ENCODE data around the gene SPATA31C1. TPM values are rescaled to one million over a fixed set of nuclear protein-coding genes. Genes with fewer than 3 reads are reported as not detected.
"Not testable (repeated sequence)": the region's sequence is repeated elsewhere in the genome, so short reads cannot be mapped to it uniquely, and the experiment has no call there.

Gene SPATA31C1
- total RNA-seq, 2 experiments from 2014 or later, result not detected

DNA sequence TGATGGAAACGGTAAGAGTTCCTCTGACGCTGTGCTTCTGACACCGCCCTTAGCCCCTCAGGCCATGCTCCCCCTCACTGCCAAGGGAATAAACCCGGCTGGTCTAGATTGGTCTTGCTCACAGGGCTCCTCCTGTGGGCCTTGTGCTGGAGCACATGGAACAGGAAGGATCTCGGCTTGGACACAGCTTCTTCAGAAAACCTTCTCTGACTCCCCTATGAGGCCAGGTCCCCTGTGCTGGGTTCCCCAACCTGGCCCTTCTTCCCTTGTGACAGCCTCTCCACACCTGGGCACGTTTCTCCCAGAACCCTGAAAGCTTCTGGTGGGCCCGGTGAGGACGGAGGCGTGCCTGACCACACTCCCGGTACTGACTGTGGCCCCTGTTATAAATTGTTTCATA lies 26.9 kb upstream of the SPATA31C1 start:
- Mint-ChIP-seq H3K27me3 (peaks cover 2% of the 10 kb centered on the region), H3K4me3 (no peak overlapping the region)
- no peak for DNase-seq

DNA sequence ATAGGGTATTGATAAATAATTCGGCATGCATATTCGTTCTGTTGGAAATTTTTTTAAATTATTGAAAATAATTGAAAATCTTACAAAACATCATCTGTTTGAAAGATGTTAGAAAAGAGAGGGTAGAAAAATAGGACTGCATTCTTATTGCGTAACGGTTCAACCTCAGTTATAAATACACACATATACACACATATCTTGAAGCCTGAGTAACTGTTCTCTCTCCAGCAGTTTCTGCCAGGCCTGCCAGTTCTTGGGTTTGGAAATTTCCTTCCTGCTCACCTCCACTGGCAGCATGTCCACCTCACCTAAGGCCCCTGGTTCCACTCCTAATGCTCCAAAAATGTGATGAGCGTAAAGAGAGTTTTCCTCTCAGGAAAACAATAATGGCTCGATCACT lies 26.0 kb upstream of the SPATA31C1 start:
- Mint-ChIP-seq H3K36me3 (no peaks in the 10 kb centered on the region), H3K4me1 (no peaks in the 10 kb centered on the region), H3K9me3 (no peaks in the 10 kb centered on the region), H3K27me3 (peaks cover 4% of the 10 kb centered on the region), H3K4me3 (no peak overlapping the region), H3K27ac (no peak overlapping the region)
- ATAC-seq (ENCODE audit: low read depth) (no peak), DNase-seq (no peak)
- POLR2A ChIA-PET, result no interaction called here

More for the DNA sequence above, 26.9 kb upstream of the SPATA31C1 start:
- no peaks in the 10 kb centered on the region for H3K9me3 Mint-ChIP-seq
- H3K36me3 Mint-ChIP-seq, result no peaks in the 10 kb centered on the region
- no peak for ATAC-seq (ENCODE audit: low read depth)
- H3K4me1 Mint-ChIP-seq, result no peaks in the 10 kb centered on the region
- H3K27ac Mint-ChIP-seq, result no peak overlapping the region
- POLR2A ChIA-PET, result no interaction called here

DNA sequence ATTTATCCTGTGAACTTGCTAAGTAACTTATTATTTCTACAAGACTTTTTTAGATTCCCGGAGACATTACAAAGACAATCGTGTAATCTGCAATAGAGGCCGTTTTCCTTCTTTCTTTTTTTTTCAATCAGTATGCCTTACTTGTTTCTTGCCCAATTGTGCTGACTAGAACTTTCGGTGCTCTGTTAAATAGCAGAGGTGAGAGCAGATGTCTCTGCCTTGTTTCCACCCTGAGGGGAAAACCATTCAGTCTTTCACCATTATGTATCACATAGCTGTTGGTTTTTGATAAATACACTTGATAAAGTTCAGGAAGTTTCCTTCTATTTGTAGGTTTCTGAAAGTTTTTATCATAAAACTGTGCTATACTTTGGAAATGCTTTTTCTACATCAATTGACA lies 24.8 kb upstream of the SPATA31C1 start:
- POLR2A ChIA-PET, result no interaction called here
- H3K4me1 Mint-ChIP-seq, result no peaks in the 10 kb centered on the region
- no peak for DNase-seq
- H3K9me3 Mint-ChIP-seq, result no peaks in the 10 kb centered on the region
- no peaks in the 10 kb centered on the region for H3K36me3 Mint-ChIP-seq
- no peak overlapping the region for H3K4me3 Mint-ChIP-seq
- peaks cover 4% of the 10 kb centered on the region for H3K27me3 Mint-ChIP-seq
- no peak for ATAC-seq (ENCODE audit: low read depth)
- H3K27ac Mint-ChIP-seq, result no peak overlapping the region

DNA sequence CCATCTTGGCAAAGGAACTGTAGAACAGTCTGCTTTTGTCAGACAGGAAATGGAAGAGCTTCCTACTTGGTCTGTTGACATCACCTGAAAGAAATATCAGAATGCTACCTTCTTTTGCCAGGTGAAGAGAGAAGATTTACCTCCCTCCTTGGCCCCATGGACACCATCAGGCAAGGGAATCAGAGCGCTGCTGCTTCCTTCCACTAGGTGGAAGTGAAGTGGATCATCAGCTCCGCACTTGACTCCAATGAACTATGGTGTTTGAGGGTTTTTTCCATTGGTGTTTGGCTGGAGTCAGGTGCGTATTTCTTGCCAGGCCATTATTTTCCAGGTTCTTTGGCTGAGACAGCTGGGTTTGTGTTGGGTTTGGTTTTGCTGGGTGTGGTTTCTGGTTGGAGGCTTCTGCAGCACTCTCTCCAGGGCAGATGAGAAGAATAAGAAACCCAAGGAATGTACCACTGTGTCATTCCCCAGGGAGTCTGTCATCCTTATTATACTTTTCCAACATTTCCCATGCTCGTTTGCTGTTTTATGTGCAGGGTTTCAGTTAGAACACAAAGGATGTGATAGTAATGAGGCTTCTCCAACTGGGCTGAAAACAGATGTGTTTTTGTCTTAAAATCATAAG lies 22.6 kb upstream of the SPATA31C1 start:
- Mint-ChIP-seq H3K4me1 (no peaks in the 10 kb centered on the region), H3K27me3 (peaks cover 12% of the 10 kb centered on the region), H3K9me3 (no peaks in the 10 kb centered on the region), H3K4me3 (no peak overlapping the region), H3K27ac (no peak overlapping the region), H3K36me3 (no peaks in the 10 kb centered on the region)
- POLR2A ChIA-PET, result no interaction called here
- no peak for ATAC-seq (ENCODE audit: low read depth)
- no peak for DNase-seq

DNA sequence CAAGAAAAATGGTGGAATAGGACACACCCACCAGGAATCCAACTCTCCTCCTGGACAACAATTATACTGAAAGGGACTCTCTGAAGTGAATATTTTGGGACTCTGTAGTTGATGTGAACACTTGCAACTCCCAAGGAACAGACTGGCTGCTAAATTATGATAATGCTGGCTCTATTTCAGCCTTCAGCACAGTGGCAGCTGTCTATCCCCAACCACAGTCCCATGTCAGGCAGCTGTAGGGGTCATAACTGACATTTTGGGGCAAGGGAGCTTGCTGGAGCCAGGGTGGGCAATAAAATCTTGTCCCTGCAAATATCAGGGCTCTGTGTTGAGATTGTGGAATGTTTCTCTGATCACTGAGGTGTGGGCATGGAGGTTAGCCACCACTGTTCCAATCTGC lies 20.9 kb upstream of the SPATA31C1 start:
- H3K27ac Mint-ChIP-seq, result no peak overlapping the region
- H3K9me3 Mint-ChIP-seq, result peaks cover 3% of the 10 kb centered on the region
- H3K36me3 Mint-ChIP-seq, result no peaks in the 10 kb centered on the region
- no peak overlapping the region for H3K4me3 Mint-ChIP-seq
- H3K27me3 Mint-ChIP-seq, result peaks cover 16% of the 10 kb centered on the region
- no peaks in the 10 kb centered on the region for H3K4me1 Mint-ChIP-seq
- POLR2A ChIA-PET, result no interaction called here
- ATAC-seq (ENCODE audit: low read depth) (no peak), DNase-seq (no peak)

DNA sequence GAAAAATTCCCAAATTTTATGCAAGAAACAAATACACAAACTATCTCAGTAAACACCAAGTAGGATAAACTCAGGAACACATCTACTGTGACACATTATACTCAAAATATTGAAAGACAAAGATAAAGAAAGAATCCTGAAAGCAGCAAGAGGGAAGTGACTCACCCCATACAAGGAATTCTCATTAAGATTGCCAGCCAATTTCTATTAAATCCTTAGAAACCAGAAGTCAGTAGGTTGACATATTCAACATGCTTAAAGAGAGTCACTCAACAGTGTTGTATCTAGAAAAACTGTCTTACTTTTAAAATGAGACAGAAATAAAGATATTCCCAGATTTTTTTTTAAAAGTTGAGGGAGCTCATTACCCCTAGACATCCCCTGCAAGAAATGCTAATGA lies 19.6 kb upstream of the SPATA31C1 start:
- Mint-ChIP-seq H3K36me3 (no peaks in the 10 kb centered on the region), H3K27me3 (peaks cover 14% of the 10 kb centered on the region)

DNA sequence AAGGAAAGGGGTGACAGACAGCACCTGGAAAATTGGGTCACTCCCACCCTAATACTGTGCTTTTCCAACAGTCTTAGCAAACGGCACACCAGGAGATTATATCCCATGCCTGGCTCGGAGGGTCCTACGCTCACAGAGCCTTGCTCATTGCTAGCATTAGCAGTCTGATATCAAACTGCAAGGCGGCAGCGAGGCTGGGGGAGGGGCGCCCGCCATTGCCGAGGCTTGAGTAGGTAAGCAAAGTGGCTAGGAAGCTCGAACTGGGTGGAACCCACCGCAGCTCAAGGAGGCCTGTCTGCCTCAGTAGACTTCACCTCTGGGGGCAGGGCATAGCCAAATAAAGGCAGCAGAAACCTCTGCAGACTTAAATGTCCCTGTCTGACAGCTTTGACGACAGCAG lies 15.4 kb upstream of the SPATA31C1 start:
- H3K9me3 Mint-ChIP-seq; H3K4me3 Mint-ChIP-seq; ATAC-seq (ENCODE audit: low read depth); POLR2A ChIA-PET; H3K36me3 Mint-ChIP-seq; H3K27ac Mint-ChIP-seq; DNase-seq; H3K4me1 Mint-ChIP-seq: not testable (repeated sequence)
- peaks cover 18% of the 10 kb centered on the region for H3K27me3 Mint-ChIP-seq

More for the DNA sequence above, 19.6 kb upstream of the SPATA31C1 start:
- no peaks in the 10 kb centered on the region for H3K4me1 Mint-ChIP-seq
- H3K27ac Mint-ChIP-seq, result no peak overlapping the region
- no peak overlapping the region for H3K4me3 Mint-ChIP-seq
- ATAC-seq (ENCODE audit: low read depth) (no peak), DNase-seq (no peak)
- POLR2A ChIA-PET, result no interaction called here
- peaks cover 3% of the 10 kb centered on the region for H3K9me3 Mint-ChIP-seq

DNA sequence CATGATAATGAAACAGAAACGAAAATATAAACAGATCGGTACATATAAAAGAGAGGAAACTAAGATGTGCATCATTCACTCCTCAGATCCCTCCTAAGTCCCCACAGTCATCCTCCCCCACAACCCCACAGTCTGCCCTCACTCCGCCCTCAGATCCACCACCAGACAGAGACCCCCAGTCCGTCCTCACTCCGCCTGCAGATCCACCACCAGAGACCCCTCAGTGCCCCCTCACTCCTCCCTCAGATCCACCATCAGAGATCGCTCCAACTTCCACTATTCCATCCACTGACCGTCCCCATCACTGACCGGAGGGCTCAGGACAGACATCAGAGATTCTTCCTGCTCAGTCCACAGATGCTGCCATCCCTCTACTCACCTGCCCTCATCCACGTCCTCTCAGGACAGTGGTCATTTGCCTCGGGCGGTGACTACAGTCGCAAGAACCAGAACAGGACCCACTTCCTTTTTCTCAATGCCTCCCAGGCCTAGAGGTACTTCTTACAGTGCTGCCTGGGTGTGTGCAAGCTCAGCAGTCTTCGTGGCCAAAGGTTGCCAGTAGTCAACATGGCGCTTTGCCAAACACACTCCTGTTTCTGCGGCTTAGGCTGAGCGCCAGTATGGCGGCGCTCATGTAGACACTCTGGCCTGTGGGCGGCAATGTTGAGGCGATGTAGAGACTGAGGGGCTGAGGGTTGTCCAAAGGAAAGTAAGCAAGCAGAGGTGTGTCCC lies 8.3 kb upstream of the SPATA31C1 start:
- peak; percentile 4 for DNase-seq
- H3K27ac Mint-ChIP-seq, result no peak overlapping the region
- ATAC-seq (ENCODE audit: low read depth), result no peak
- H3K27me3 Mint-ChIP-seq, result peaks cover 9% of the 10 kb centered on the region
- H3K4me3 Mint-ChIP-seq, result no peak overlapping the region
- no peaks in the 10 kb centered on the region for H3K36me3 Mint-ChIP-seq
- peaks cover 2% of the 10 kb centered on the region for H3K9me3 Mint-ChIP-seq
- H3K4me1 Mint-ChIP-seq, result no peaks in the 10 kb centered on the region
- POLR2A ChIA-PET, result no interaction called here

DNA sequence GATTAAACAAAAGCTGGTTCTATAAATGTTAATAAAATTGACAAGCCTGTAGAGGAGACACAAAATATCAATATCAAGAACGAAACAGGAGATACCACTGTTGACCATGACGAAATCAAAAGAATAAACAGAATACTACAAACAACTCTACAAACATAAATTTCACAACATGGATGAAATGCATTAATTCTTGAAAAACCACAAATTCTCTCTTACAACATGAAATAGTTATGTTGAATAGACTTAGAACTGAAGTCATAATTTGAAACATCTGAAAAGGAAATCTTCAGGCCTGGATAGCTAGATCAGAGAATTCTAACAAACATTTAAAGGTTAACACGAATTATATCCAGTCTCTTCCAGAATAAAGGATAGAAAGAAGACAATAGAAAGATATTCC lies 6.9 kb upstream of the SPATA31C1 start:
- H3K36me3 Mint-ChIP-seq, result no peaks in the 10 kb centered on the region
- DNase-seq, result no peak
- H3K27me3 Mint-ChIP-seq, result peaks cover 6% of the 10 kb centered on the region
- ATAC-seq (ENCODE audit: low read depth), result no peak
- no peaks in the 10 kb centered on the region for H3K9me3 Mint-ChIP-seq
- H3K4me3 Mint-ChIP-seq, result no peak overlapping the region
- no peak overlapping the region for H3K27ac Mint-ChIP-seq
- POLR2A ChIA-PET, result no interaction called here
- no peaks in the 10 kb centered on the region for H3K4me1 Mint-ChIP-seq

DNA sequence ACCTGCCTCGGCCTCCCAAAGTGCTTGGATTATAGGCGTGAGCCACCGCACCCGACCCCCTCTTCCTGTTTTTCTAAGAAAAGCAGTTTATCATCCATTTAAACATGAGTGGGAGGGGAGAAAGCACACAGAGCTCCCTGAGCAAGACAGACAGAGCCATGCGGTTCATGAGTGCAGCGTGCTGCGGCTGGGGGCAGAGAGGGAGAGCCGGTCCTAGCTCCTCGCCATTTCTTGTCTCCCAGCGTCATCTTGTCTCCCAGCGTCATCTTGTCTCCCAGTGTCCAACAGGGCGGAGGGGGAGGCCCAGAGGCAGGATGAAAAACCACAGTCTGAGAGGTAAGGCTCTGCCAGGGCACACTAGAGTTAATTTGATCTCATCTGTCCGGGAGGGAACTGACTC lies 1.3 kb downstream of the SPATA31C1 start:
- H3K4me1 Mint-ChIP-seq, POLR2A ChIA-PET: not testable (repeated sequence)

DNA sequence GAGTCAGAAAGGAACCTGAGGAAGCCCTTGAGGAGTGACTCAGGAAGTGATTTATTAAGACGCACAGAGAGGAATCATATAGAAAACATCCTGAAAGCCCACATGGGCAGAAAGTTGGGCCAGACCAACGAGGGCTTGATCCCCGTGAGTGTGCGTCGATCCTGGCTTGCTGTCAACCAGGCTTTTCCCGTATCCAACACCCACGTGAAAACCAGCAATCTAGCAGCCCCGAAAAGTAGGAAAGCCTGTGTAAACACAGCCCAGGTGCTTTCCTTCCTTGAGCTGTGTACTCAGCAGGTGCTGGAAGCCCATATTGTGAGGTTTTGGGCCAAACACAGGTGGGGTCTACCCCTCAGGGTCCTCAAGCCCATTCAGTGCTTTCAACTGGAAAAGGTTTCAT lies 3.8 kb downstream of the SPATA31C1 start:
- H3K27ac Mint-ChIP-seq; H3K9me3 Mint-ChIP-seq; ATAC-seq (ENCODE audit: low read depth); POLR2A ChIA-PET; DNase-seq; H3K4me1 Mint-ChIP-seq; H3K27me3 Mint-ChIP-seq; H3K36me3 Mint-ChIP-seq; H3K4me3 Mint-ChIP-seq: not testable (repeated sequence)

More for the DNA sequence above, 1.3 kb downstream of the SPATA31C1 start:
- not testable (repeated sequence) for H3K27me3 Mint-ChIP-seq; H3K27ac Mint-ChIP-seq; ATAC-seq (ENCODE audit: low read depth); H3K4me3 Mint-ChIP-seq; H3K36me3 Mint-ChIP-seq; DNase-seq; H3K9me3 Mint-ChIP-seq

DNA sequence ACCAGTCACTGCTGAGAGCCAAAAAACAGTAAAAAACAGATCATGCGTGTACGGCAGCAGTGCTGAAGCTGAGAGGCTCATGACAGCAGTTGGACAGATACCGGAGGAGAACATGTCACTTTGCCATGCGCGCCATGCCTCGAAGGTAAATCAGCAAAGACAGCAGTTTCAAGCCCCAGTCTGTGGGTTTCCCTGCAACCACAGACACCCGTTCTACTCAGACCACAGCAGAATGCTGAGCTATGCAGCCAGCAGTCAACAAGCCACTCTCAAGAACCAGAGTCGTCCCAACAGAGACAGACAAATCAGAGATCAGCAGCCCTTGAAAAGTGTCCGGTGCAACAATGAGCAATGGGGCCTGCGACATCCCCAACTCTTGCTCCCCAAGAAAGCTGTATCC lies 5.2 kb downstream of the SPATA31C1 start:
- H3K9me3 Mint-ChIP-seq; H3K27me3 Mint-ChIP-seq; POLR2A ChIA-PET; H3K4me1 Mint-ChIP-seq; H3K4me3 Mint-ChIP-seq; H3K27ac Mint-ChIP-seq; H3K36me3 Mint-ChIP-seq; ATAC-seq (ENCODE audit: low read depth); DNase-seq: not testable (repeated sequence)

DNA sequence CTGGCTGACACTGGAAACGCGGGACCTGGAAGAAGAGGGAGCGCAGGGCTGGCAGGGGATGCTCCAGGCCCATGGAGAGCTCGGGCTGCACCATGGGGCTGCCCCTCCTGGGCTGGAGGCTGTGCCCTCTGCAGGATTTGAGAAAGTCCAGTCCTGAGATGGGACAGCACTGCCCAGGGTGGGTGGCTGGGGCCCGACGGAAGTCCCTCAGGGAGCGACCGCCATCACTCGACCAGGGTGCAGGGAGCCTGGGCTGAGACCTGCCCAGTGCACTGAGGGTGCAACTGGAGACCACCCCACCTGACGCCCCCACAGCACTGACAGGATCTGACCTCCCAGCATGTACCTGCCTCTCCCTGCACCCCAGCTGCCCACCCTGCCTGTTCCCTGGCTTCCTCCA lies 7.1 kb downstream of the SPATA31C1 start:
- ATAC-seq (ENCODE audit: low read depth); DNase-seq; H3K4me1 Mint-ChIP-seq; H3K27ac Mint-ChIP-seq; H3K4me3 Mint-ChIP-seq; H3K9me3 Mint-ChIP-seq; POLR2A ChIA-PET; H3K27me3 Mint-ChIP-seq; H3K36me3 Mint-ChIP-seq: not testable (repeated sequence)

DNA sequence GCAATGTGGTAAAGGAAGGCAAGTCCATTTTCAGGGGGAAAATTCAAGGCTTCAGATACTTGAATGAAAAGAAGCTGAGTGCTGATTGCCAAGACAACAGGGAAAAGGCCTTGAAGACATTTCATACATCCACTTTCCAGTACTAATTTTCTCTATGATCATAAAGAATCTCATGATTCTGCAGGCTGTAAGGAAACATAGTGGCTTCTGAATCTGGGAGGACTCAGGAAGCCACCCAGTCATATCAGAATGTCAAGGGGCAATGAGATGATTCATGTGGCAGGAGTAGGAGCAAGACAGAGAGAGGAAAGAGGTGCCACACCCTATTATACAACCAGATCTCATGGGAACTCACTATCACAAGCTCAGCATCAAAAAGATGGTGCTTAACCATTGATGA lies 11.4 kb downstream of the SPATA31C1 start:
- ATAC-seq (ENCODE audit: low read depth); DNase-seq; H3K4me1 Mint-ChIP-seq; H3K4me3 Mint-ChIP-seq; H3K9me3 Mint-ChIP-seq; POLR2A ChIA-PET; H3K27ac Mint-ChIP-seq; H3K27me3 Mint-ChIP-seq; H3K36me3 Mint-ChIP-seq: not testable (repeated sequence)
